Neural cell (in vitro differentiated cells): ENCODE results near the gene RAB3B. TPM values are rescaled to one million over a fixed set of nuclear protein-coding genes. Genes with fewer than 3 reads are reported as not detected.

Experiments
- H2AFZ ChIP-seq: fragments of 200-600, 300-800 bp; sonication (generic), shearing (Covaris generic); 2 replicates; pipeline ENCODE4 v1.6.0; 2014; ENCODE audit warnings: low read depth, mild to moderate bottlenecking, antibody characterized with exemption, low read length, moderate library complexity
- H3F3A ChIP-seq: fragments of 200-600 bp; shearing (Covaris generic); 2 replicates; pipeline ENCODE4 v1.6.1; 2016; ENCODE audit warnings: mild to moderate bottlenecking, moderate library complexity, mixed read lengths, antibody characterized with exemption, low read length; ENCODE audit not compliant: insufficient read depth, poor library complexity, severe bottlenecking
- H3K27ac ChIP-seq: fragments of 200-600, 300-800 bp; sonication (generic), shearing (Covaris generic); 2 replicates; pipeline ENCODE4 v1.5.1; 2014; ENCODE audit warnings: mild to moderate bottlenecking, low read length, moderate library complexity
- H3K27me3 ChIP-seq: fragments of 300-800, 200-600 bp; sonication (generic), shearing (Covaris generic); 2 replicates; pipeline ENCODE4 v1.6.0; 2014; ENCODE audit warnings: mild to moderate bottlenecking, low read depth, low read length, moderate library complexity; ENCODE audit not compliant: insufficient read depth
- H3K36me3 ChIP-seq: fragments of 300-800, 200-600 bp; sonication (generic), shearing (Covaris generic); 2 replicates; pipeline ENCODE4 v1.5.1; 2014; ENCODE audit warnings: mild to moderate bottlenecking, antibody characterized with exemption, low read length, moderate library complexity; ENCODE audit not compliant: insufficient read depth
- H3K4me2 ChIP-seq: fragments of 300-800, 200-600 bp; sonication (generic), shearing (Covaris generic); 2 replicates; pipeline ENCODE4 v1.6.0; 2014; ENCODE audit warnings: mild to moderate bottlenecking, low read length
- H3K4me3 ChIP-seq: fragments of 300-800, 200-600 bp; sonication (generic), shearing (Covaris generic); 2 replicates; pipeline ENCODE4 v1.5.1; 2014; ENCODE audit warnings: mild to moderate bottlenecking, low read length, moderate library complexity
- H3K79me2 ChIP-seq: fragments of 200-600 bp; shearing (Covaris generic); replicated peaks from 2 replicates; pipeline ENCODE4 v1.6.0; 2014; ENCODE audit warnings: mild to moderate bottlenecking, low read length, moderate library complexity; ENCODE audit not compliant: insufficient read depth
- H3K9ac ChIP-seq: fragments of 300-800, 200-600 bp; sonication (generic), shearing (Covaris generic); 2 replicates; pipeline ENCODE4 v1.6.1; 2016; ENCODE audit warnings: mild to moderate bottlenecking, low read length, mixed read lengths
- H3K9me2 ChIP-seq: fragments of 200-600 bp; shearing (Covaris generic); 2 replicates; pipeline ENCODE4 v1.6.1; 2016; ENCODE audit warnings: mild to moderate bottlenecking, low read length, mixed read lengths; ENCODE audit not compliant: insufficient read depth
- H3K9me3 ChIP-seq: fragments of 200-600, 300-800 bp; sonication (generic), shearing (Covaris generic); 2 replicates; pipeline ENCODE4 v1.6.1; 2016; ENCODE audit warnings: mild to moderate bottlenecking, mixed run types, low read length, moderate library complexity, mixed read lengths
- H4K20me1 ChIP-seq: fragments of 200-600 bp; shearing (Covaris generic); 2 replicates; pipeline ENCODE4 v1.6.1; 2016; ENCODE audit warnings: mild to moderate bottlenecking, mixed run types; ENCODE audit not compliant: insufficient read depth
- EP300 ChIP-seq: fragments of 450-650 bp; conservative IDR thresholded peaks from 2 replicates; pipeline ENCODE4 v1.6.1; 2014; ENCODE audit warnings: antibody characterized with exemption, mild to moderate bottlenecking, moderate library complexity; ENCODE audit not compliant: poor library complexity, severe bottlenecking
- EZH2 ChIP-seq: fragments of 200-600, 300-800 bp; shearing (Covaris generic), sonication (generic); IDR thresholded peaks from 2 replicates; pipeline ENCODE4 v1.6.1; 2014; ENCODE audit warnings: antibody characterized with exemption, low read length, borderline replicate concordance, mild to moderate bottlenecking; ENCODE audit not compliant: insufficient read depth, poor library complexity, severe bottlenecking
- MXI1 ChIP-seq: fragments of 450-650 bp; conservative IDR thresholded peaks from 2 replicates; pipeline ENCODE4 v1.6.1; 2014; ENCODE audit warnings: antibody characterized with exemption, mild to moderate bottlenecking; ENCODE audit not compliant: poor library complexity, severe bottlenecking
- POLR2AphosphoS5 ChIP-seq: IDR thresholded peaks from 2 replicates; pipeline ENCODE4 v1.6.1; 2012
- RAD21 ChIP-seq: fragments of 450-650 bp; conservative IDR thresholded peaks from 2 replicates; pipeline ENCODE4 v1.6.1; 2014; ENCODE audit warnings: antibody characterized with exemption, mild to moderate bottlenecking, moderate library complexity
- REST ChIP-seq: IDR thresholded peaks from 2 replicates; pipeline ENCODE4 v1.6.1; 2012; ENCODE audit warnings: borderline replicate concordance
- SMC3 ChIP-seq: fragments of 450-650 bp; conservative IDR thresholded peaks from 2 replicates; pipeline ENCODE4 v1.6.1; 2014; ENCODE audit warnings: antibody characterized with exemption, mild to moderate bottlenecking, moderate library complexity; ENCODE audit not compliant: poor library complexity
- TAF1 ChIP-seq: IDR thresholded peaks from 2 replicates; pipeline ENCODE4 v1.6.1; 2012; ENCODE audit warnings: low read depth
- polyA plus RNA-seq: library from polyadenylated mRNA; depleted of rRNA; stranded (reverse); fragments of >200 nt; gene quantifications from 2 replicates; pipeline ENCODE4 v1.2.3, GENCODE V29; 2014
- TF ChIP-seq, protein P1 (sequence below): fragments of 450-650 bp; IDR thresholded peaks from 2 replicates; pipeline ENCODE4 v1.5.1; 2014; ENCODE audit warnings: antibody characterized with exemption, mild to moderate bottlenecking, moderate library complexity; ENCODE audit not compliant: poor library complexity, severe bottlenecking

Gene RAB3B
- polyA plus RNA-seq, 1 donor from 2014 or later: 15.0 TPM

- no peak overlapping the region for H3K4me3 ChIP-seq
- H3K4me2 ChIP-seq: no peak overlapping the region
- no peak overlapping the region for H3K27ac ChIP-seq
- H3K9me2 ChIP-seq: no peaks in the 10 kb centered on the region
- peaks cover 6% of the 10 kb centered on the region for H3K36me3 ChIP-seq
- no peaks in the 10 kb centered on the region for H4K20me1 ChIP-seq
- TF ChIP-seq POLR2AphosphoS5 (no peak), REST (no peak), TAF1 (no peak), MXI1 (no peak), EP300 (no peak), EZH2 (no peak), SMC3 (no peak), RAD21 (no peak)
- no peak overlapping the region for H2AFZ ChIP-seq
- H3F3A ChIP-seq: no peaks in the 10 kb centered on the region
- no peaks in the 10 kb centered on the region for H3K79me2 ChIP-seq
- no peak overlapping the region for H3K9ac ChIP-seq
- no peaks in the 10 kb centered on the region for H3K27me3 ChIP-seq
- peaks cover 5% of the 10 kb centered on the region for H3K9me3 ChIP-seq
These were observed 53.4 kb downstream of the RAB3B start for GRCh38 chr1:51937112-51937511.

DNA sequence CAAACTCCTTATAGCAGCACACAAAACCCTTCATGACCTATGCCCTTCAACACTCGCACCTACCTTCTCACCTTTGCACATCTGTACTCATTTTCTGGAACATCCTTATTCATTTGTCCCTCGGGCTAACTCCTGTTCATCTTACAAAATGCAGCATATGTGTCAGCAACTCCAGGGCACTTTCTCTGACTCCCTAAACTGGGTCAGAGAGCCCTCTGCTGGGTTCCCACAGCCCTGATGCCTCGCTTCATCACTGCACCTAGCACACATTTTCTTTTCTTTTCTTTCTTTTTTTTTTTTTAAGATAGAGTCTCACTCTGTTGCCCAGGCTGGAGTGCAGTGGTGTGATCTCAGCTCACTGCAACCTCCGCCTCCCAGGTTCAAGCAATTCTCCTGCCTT lies 54.0 kb downstream of the RAB3B start:
- Histone ChIP-seq H2AFZ (no peak overlapping the region), H3K9me3 (peaks cover 5% of the 10 kb centered on the region), H3K79me2 (no peaks in the 10 kb centered on the region), H3K27me3 (no peaks in the 10 kb centered on the region), H3K9me2 (no peaks in the 10 kb centered on the region), H3K36me3 (peaks cover under 1% of the 10 kb centered on the region), H3K4me3 (no peak overlapping the region), H4K20me1 (no peaks in the 10 kb centered on the region), H3K4me2 (no peak overlapping the region), H3K9ac (no peak overlapping the region), H3K27ac (no peak overlapping the region), H3F3A (no peaks in the 10 kb centered on the region)
- TF ChIP-seq, protein P1, sequence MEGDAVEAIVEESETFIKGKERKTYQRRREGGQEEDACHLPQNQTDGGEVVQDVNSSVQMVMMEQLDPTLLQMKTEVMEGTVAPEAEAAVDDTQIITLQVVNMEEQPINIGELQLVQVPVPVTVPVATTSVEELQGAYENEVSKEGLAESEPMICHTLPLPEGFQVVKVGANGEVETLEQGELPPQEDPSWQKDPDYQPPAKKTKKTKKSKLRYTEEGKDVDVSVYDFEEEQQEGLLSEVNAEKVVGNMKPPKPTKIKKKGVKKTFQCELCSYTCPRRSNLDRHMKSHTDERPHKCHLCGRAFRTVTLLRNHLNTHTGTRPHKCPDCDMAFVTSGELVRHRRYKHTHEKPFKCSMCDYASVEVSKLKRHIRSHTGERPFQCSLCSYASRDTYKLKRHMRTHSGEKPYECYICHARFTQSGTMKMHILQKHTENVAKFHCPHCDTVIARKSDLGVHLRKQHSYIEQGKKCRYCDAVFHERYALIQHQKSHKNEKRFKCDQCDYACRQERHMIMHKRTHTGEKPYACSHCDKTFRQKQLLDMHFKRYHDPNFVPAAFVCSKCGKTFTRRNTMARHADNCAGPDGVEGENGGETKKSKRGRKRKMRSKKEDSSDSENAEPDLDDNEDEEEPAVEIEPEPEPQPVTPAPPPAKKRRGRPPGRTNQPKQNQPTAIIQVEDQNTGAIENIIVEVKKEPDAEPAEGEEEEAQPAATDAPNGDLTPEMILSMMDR: no peak
- no peak for TF ChIP-seq EZH2
- TF ChIP-seq RAD21: no peak
- no peak for TF ChIP-seq REST
- TF ChIP-seq SMC3: no peak
- no peak for TF ChIP-seq EP300
- TF ChIP-seq POLR2AphosphoS5: no peak
- no peak for TF ChIP-seq MXI1
- no peak for TF ChIP-seq TAF1
